ENCODE data around the gene FOXRED2.
"Not testable (repeated sequence)": the region's sequence is repeated elsewhere in the genome, so short reads cannot be mapped to it uniquely, and the experiment has no call there.

Gene FOXRED2

DNA sequence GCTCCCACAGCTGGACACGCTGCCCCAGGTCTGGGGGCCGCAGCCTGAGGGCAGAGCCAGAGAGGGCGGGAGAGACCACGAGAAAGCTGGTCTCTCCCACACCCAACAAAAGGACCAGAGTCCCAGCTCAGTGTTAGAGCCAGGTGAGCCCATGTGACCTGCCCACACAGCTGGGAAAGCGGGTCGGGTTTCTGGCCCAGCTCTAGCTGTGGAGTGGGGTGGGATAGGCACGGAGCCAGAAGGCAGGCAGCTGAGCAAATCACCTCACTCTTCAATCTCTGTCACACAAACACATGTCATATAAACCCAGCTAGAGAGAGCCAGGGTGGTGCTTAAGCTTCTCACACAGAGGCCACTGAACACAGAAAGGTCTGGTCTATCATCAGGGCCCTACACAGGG lies 29.9 kb upstream of the FOXRED2 start:
- no peak for DNase-seq (ENCODE audit: low read depth)
- H3K4me3 ChIP-seq (ENCODE audit: control insufficient read depth, low read depth, low read length): no peak overlapping the region
- TF ChIP-seq, protein P1, sequence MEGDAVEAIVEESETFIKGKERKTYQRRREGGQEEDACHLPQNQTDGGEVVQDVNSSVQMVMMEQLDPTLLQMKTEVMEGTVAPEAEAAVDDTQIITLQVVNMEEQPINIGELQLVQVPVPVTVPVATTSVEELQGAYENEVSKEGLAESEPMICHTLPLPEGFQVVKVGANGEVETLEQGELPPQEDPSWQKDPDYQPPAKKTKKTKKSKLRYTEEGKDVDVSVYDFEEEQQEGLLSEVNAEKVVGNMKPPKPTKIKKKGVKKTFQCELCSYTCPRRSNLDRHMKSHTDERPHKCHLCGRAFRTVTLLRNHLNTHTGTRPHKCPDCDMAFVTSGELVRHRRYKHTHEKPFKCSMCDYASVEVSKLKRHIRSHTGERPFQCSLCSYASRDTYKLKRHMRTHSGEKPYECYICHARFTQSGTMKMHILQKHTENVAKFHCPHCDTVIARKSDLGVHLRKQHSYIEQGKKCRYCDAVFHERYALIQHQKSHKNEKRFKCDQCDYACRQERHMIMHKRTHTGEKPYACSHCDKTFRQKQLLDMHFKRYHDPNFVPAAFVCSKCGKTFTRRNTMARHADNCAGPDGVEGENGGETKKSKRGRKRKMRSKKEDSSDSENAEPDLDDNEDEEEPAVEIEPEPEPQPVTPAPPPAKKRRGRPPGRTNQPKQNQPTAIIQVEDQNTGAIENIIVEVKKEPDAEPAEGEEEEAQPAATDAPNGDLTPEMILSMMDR (conservative IDR thresholded peaks at IDR 0.05; ENCODE audit: control insufficient read depth, insufficient read depth, low read depth, low read length): no peak

DNA sequence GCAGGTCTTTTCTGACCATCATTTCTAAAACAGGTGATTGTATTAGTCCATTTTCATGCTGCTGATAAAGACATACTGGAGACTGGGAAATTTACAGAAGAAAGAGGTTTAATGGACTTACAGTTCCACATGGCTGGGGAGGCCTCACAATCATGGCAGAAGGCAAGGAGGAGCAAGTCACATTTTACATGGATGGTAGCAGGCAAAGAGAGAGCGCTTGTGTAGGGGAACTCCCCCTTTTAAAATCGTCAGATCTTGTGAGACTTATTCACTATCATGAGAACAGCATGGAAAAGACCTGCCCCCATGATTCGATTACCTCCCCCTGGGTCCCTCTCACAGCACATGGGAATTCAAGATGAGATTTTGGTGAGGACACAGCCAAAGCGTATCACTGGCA lies 26.5 kb upstream of the FOXRED2 start:
- not testable (repeated sequence) for DNase-seq (ENCODE audit: low read depth); H3K4me3 ChIP-seq (ENCODE audit: control insufficient read depth, low read depth, low read length)

DNA sequence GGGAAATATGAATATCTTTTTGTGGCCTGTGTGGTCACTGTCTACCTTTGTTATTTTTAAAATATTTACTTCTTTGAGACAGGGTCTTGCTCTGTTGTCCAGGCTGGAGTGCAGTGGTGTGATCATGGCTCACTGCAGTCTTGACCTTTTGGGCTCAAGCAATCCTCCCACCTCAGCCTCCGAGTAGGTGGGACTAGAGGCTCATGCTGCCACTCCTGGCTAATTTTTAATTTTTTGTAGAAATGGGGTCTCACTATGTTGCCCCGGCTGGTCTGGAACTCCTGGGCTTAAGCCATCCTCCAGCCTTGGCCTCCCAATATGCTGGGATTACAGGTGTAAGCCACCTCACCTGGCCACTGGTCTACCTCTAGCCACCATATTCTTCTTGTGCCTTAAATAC lies 25.6 kb upstream of the FOXRED2 start:
- no peak overlapping the region for H3K4me3 ChIP-seq (ENCODE audit: control insufficient read depth, low read depth, low read length)
- TF ChIP-seq, protein P1 (conservative IDR thresholded peaks at IDR 0.05; ENCODE audit: control insufficient read depth, insufficient read depth, low read depth, low read length): no peak
- no peak for DNase-seq (ENCODE audit: low read depth)

GRCh38 chr22:36528795-36529751 lies 22.2 kb upstream of the FOXRED2 start, which contains the start of gene EIF3D:
EIF3D (minus strand) TSS chr22:36529166; CDS start chr22:36526121, 3,045 bp downstream.
- peak within 1 kb of the TSS; percentile 83 for H3K4me3 ChIP-seq (ENCODE audit: control insufficient read depth, low read depth, low read length)
- TF ChIP-seq, protein P1 (conservative IDR thresholded peaks at IDR 0.05; ENCODE audit: control insufficient read depth, insufficient read depth, low read depth, low read length): no peak
- DNase-seq (ENCODE audit: low read depth): peak; percentile 99

DNA sequence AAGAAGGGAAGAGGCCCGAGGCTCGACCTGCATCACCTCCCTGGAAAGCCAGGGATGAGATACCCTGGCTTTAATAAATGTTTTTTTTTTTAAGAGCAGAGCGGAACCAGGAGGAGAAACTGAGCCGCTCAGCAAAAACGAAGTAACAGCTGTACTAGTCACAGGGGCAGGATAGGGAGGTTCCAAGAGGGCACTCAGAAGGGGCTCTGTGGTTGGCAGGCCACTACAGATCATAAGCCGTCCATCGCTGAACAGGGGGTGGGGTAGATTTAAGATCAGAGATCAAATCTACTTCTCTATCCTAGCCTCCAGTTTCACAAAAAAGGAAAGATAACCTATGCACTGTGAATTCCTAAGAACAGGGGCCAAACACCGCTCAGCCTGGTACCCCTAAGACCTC lies 21.5 kb upstream of the FOXRED2 start:
- DNase-seq (ENCODE audit: low read depth): peak; percentile 26
- H3K4me3 ChIP-seq (ENCODE audit: control insufficient read depth, low read depth, low read length): peak overlapping the region; percentile 83
- TF ChIP-seq, protein P1 (conservative IDR thresholded peaks at IDR 0.05; ENCODE audit: control insufficient read depth, insufficient read depth, low read depth, low read length): no peak

- no peak for DNase-seq (ENCODE audit: low read depth)
- TF ChIP-seq, protein P1 (conservative IDR thresholded peaks at IDR 0.05; ENCODE audit: control insufficient read depth, insufficient read depth, low read depth, low read length): no peak
- no peak overlapping the region for H3K4me3 ChIP-seq (ENCODE audit: control insufficient read depth, low read depth, low read length)
These were observed 15.8 kb upstream of the FOXRED2 start for GRCh38 chr22:36522662-36523061.

- TF ChIP-seq, protein P1 (conservative IDR thresholded peaks at IDR 0.05; ENCODE audit: control insufficient read depth, insufficient read depth, low read depth, low read length): no peak
- no peak for DNase-seq (ENCODE audit: low read depth)
- no peak overlapping the region for H3K4me3 ChIP-seq (ENCODE audit: control insufficient read depth, low read depth, low read length)
These were observed 13.6 kb upstream of the FOXRED2 start for GRCh38 chr22:36520423-36520822.

DNA sequence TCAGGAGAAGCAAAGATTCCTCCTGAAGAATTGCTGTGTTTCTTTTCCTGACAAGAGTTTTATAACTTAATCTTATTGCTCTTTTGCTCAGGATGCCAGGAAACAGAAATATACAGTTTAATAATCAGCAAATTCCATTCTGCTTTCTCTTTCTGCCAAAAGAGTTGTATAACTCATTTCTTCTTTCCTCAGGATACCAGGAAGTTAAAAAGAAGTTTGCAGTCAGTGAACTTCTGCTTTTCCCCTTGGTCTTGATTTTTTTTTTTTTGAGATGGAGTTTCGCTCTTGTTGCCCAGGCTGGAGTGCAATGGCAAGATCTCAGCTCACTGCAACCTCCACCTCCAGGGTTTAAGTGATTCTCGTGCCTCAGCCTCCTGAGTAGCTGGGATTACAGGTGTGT lies 13.1 kb upstream of the FOXRED2 start:
- not testable (repeated sequence) for DNase-seq (ENCODE audit: low read depth); H3K4me3 ChIP-seq (ENCODE audit: control insufficient read depth, low read depth, low read length)

Data from fibroblast of mammary gland (primary cell).